ENCODE data around the gene FSD1L. TPM values are rescaled to one million over a fixed set of nuclear protein-coding genes. Genes with fewer than 3 reads are reported as not detected.
A peak's percentile ranks its signal among the peaks of the same experiment; 100 is the strongest.
"Not testable (repeated sequence)": the region's sequence is repeated elsewhere in the genome, so short reads cannot be mapped to it uniquely, and the experiment has no call there.

Gene FSD1L
- total and polyA plus RNA-seq, 12 donors: 1.1 to 16.3 (median 7.6) TPM

DNA sequence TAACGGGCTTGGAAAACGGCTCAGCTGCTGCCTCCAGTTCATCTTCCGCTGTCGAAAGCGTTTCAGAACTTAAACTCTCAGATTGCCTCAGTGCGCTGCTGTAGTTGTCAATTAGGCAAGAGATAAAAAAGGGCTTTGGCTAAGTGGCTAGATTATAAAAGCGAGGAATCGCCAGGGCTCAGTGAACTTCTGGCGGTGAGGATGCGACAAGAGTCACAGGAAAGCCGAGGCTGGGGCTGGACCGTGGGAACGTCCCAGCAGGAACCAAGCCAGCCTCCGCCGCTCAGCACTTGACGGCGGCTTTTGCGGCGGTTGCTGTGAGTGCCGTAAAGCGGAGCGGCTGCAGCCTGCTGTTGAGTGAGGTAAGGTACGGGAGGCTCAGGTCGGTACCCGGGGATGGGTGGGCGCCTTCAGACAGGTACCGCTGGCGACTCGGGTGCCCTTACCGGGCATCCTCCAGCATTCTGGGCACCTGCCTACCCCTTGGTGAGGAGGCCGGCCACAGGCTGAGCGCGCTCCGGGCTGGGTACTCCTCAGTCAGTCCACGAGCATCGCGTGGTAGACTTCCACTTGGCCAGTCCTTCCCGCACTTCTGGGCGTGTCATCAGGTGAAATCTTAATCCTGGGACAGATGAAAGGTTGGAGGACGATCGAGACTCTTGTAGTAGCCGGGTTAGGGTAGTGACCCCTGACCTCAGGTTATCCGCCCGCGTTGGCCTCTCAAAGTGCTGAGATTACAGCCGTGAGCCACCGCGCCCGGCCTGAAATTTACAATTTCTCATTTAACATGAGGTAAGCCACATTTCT, 110.2 kb downstream of the FSD1L start, which contains the start of gene FKTN:
TSS of gene FKTN (plus strand) at position 328 of the 807 bp plus-strand sequence. CDS start 16,902 bp downstream, outside the sequence.
- intact Hi-C loops (cut with DNase I): no loop called here

DNA sequence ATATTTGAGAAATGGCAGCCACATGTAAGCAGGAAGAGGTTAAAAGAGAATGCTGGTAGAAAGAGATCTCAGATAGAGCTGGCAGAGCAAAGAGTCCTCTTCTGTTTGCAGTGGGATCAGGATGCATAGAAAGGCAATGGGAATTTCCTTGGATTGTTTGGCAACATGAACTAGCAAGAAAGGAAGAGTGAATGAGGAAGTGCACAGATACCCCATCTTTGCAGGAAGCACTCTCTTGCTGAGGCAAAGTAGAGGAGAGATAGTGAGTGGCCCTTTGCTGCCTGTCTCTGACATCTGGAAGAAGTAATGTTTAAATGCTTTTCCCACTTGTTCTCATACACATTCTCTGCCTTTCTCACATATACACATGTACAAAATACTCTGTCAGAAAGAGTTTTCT, 124.6 kb downstream of the FSD1L start:
- TF ChIP-seq, protein P1, sequence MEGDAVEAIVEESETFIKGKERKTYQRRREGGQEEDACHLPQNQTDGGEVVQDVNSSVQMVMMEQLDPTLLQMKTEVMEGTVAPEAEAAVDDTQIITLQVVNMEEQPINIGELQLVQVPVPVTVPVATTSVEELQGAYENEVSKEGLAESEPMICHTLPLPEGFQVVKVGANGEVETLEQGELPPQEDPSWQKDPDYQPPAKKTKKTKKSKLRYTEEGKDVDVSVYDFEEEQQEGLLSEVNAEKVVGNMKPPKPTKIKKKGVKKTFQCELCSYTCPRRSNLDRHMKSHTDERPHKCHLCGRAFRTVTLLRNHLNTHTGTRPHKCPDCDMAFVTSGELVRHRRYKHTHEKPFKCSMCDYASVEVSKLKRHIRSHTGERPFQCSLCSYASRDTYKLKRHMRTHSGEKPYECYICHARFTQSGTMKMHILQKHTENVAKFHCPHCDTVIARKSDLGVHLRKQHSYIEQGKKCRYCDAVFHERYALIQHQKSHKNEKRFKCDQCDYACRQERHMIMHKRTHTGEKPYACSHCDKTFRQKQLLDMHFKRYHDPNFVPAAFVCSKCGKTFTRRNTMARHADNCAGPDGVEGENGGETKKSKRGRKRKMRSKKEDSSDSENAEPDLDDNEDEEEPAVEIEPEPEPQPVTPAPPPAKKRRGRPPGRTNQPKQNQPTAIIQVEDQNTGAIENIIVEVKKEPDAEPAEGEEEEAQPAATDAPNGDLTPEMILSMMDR (IDR thresholded peaks at IDR 0.05): no peak
- no peak for ATAC-seq
- intact Hi-C loops (cut with DNase I): no loop called here

More for the DNA sequence above, 110.2 kb downstream of the FSD1L start, which contains the start of gene FKTN:
- Histone ChIP-seq H3K4me1 (peaks cover 0 to 21% (median 10%) of the 10 kb centered on the region in 9 donors), H3K27ac (peak within 1 kb of the TSS; percentile 32 to 89 (median 82)), H3K27me3 (no peaks in the 10 kb centered on the region), H3K4me3 (peak within 1 kb of the TSS; percentile 61 to 99 (median 91)), H3K9me3 (peaks cover 0 to 20% (median 0%) of the 10 kb centered on the region in 11 donors), H3K36me3 (peaks cover 0 to 9% (median 0%) of the 10 kb centered on the region in 9 donors)
- TF ChIP-seq, protein P1 (IDR thresholded peaks at IDR 0.05): no peak
- ATAC-seq (peak; percentile 94 to 98 (median 98)), DNase-seq (peak; percentile 89 to 91)
- WGBS, 2 donors: 0 to 1% methylated on average over 49 of the region's 49 CpGs

GRCh38 chr9:105579952-105580351, 132.1 kb downstream of the FSD1L start:
- H3K27me3 ChIP-seq; H3K27ac ChIP-seq; intact Hi-C loops (cut with DNase I); DNase-seq; ATAC-seq; H3K4me3 ChIP-seq; H3K4me1 ChIP-seq: not testable (repeated sequence)
- Histone ChIP-seq H3K9me3 (peaks cover 0 to 13% (median 0%) of the 10 kb centered on the region in 11 donors), H3K36me3 (peaks cover 0 to 17% (median 12%) of the 10 kb centered on the region in 9 donors)
- WGBS, 2 donors: 97 to 100% methylated on average over 5 to 6 of the region's 6 CpGs

More for the DNA sequence above, 124.6 kb downstream of the FSD1L start:
- peaks cover 0 to 36% (median 7%) of the 10 kb centered on the region in 11 donors for H3K9me3 ChIP-seq
- no peak overlapping the region for H3K4me3 ChIP-seq
- H3K27me3 ChIP-seq: no peaks in the 10 kb centered on the region
- H3K27ac ChIP-seq: no peak overlapping the region
- H3K4me1 ChIP-seq: no peaks in the 10 kb centered on the region
- H3K36me3 ChIP-seq: peaks cover 0 to 57% (median 15%) of the 10 kb centered on the region in 9 donors
- no peak for DNase-seq

DNA sequence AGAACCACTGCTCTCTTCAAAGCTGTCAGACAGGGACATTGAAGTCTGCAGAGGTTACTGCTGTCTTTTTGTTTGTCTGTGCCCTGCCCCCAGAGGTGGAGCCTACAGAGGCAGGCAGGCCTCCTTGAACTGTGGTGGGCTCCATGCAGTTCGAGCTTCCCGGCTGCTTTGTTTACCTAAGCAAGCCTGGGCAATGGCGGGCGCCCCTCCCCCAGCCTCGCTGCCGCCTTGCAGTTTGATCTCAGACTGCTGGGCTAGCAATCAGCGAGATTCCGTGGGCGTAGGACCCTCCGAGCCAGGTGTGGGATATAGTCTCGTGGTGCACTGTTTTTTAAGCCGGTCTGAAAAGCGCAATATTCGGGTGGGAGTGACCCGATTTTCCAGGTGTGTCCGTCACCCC, 133.7 kb downstream of the FSD1L start:
- H3K4me3 ChIP-seq, ATAC-seq: not testable (repeated sequence)
- 79 to 81% methylated on average over 16 of the region's 16 CpGs for WGBS, 2 donors

DNA sequence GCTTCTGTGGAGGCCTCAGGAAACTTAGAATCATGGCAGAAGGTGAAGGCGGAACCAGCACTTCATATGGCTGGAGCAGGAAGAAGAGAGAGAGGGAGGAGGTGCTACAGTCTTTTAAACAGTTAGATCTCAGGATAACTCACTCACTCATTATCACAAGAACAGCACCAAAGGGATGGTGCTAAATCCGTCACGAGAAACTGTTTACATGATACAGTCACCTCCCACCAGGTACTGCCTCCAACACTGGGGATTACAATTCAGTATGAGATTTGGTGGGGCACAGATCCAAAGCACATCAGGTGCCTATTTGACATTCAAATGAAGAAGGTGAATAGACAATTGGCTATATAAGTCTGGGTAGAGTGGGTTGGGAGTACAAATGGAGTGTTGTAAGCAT, 145.3 kb downstream of the FSD1L start:
- TF ChIP-seq, protein P1 (IDR thresholded peaks at IDR 0.05): no peak
- Histone ChIP-seq H3K27ac (no peak overlapping the region), H3K9me3 (peaks cover 0 to 21% (median 9%) of the 10 kb centered on the region in 11 donors), H3K36me3 (peaks cover 0 to 67% (median 5%) of the 10 kb centered on the region in 9 donors), H3K4me1 (no peaks in the 10 kb centered on the region), H3K4me3 (no peak overlapping the region), H3K27me3 (no peaks in the 10 kb centered on the region)
- DNase-seq: no peak
- WGBS, 2 donors: 74 to 92% methylated on average over 3 of the region's 3 CpGs
- intact Hi-C loops (cut with DNase I): no loop called here
- no peak for ATAC-seq

More for the DNA sequence above, 133.7 kb downstream of the FSD1L start:
- H3K9me3 ChIP-seq; H3K27ac ChIP-seq; H3K27me3 ChIP-seq; intact Hi-C loops (cut with DNase I); H3K4me1 ChIP-seq; DNase-seq: not testable (repeated sequence)
- H3K36me3 ChIP-seq: peaks cover 0 to 18% (median 0%) of the 10 kb centered on the region in 9 donors

Other genes starting within 250 kb of the FSD1L start
- 10 to 100 TPM; 12.6 to 29.0 (median 19.0) TPM for gene SLC44A1, start 203.4 kb upstream of the FSD1L start, total RNA-seq
- 10 to 100 TPM in 1 of 2 donors, 1 to 10 TPM in 1; 6.1 to 12.5 TPM for gene SLC44A1, start 203.4 kb upstream of the FSD1L start, polyA plus RNA-seq
- 10 to 100 TPM in 2 of 10 donors, 1 to 10 TPM in 8; 7.2 to 12.7 (median 8.2) TPM for gene FKTN, start 110.1 kb downstream of the FSD1L start, total RNA-seq
- 1 to 10 TPM; 2.2 to 4.0 TPM for gene FKTN, start 110.1 kb downstream of the FSD1L start, polyA plus RNA-seq
- gene TAL2, start 214.4 kb downstream of the FSD1L start, total RNA-seq: not detected
- gene TAL2, start 214.4 kb downstream of the FSD1L start, polyA plus RNA-seq: under 1 TPM in 1 of 2 donors, not detected in 1; 0.09 TPM
- 10 to 100 TPM; 49.1 to 68.4 (median 55.2) TPM for gene TMEM38B, start 246.5 kb downstream of the FSD1L start, total RNA-seq
- 10 to 100 TPM; 13.5 to 17.0 TPM for gene TMEM38B, start 246.5 kb downstream of the FSD1L start, polyA plus RNA-seq

Data from heart right ventricle (tissue), 16 donors.